Stimulated activated CD8-positive, alpha-beta memory T cell treated with anti-CD3 and anti-CD28 coated beads, Interleukin-15, amount 100 ng/mL, for 48 hours (primary cell): Measurements from ENCODE around the gene PAX5.
"Not testable (repeated sequence)": the region's sequence is repeated elsewhere in the genome, so short reads cannot be mapped to it uniquely, and the experiment has no call there.

Experiments
- DNase-seq, 2 donors: peaks; one replicate each; pipeline ENCODE4 v3.0.0-alpha.2; 2020; ENCODE audit warnings: low read depth in 2 of 2

Gene PAX5

DNA sequence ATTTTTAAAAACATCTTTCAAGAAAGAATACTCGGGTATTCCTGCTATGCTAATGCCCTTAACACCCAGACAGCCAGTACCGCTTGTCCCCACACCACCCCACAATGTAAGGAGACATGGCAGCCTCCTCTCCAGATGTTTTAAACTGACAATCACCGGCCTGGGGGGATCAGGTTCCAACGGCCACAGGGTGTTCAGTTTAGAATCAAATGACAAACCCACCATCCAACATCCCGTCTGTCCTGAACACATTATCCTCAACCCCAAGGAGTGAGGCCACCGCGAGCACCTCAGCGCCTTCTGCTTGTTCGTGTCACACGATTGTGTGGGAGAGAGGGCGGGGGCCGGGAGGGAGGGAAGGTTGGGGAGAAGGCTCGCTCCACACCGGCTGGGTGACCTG lies 152.8 kb downstream of the PAX5 start:
- DNase-seq = no peak

DNA sequence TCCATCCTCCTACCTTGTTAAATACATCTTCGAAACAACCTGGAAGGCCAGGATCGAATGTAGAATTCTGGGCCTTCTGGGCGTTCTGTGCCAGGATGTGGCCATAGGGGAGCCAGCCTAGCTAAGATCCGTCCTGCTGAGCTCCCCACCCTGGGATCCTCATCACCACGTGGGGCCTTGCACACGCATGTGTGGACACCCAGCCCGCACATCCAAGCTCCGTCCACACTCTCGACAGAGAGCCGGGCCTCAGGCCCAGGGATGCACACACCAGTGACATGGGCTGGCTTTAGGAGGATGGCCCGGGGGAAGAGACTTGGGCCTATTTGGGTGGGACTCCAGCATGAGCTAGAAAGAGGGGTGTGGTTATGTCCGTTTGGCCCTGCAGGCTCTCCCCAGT lies 154.0 kb downstream of the PAX5 start:
- DNase-seq = no peak

DNA sequence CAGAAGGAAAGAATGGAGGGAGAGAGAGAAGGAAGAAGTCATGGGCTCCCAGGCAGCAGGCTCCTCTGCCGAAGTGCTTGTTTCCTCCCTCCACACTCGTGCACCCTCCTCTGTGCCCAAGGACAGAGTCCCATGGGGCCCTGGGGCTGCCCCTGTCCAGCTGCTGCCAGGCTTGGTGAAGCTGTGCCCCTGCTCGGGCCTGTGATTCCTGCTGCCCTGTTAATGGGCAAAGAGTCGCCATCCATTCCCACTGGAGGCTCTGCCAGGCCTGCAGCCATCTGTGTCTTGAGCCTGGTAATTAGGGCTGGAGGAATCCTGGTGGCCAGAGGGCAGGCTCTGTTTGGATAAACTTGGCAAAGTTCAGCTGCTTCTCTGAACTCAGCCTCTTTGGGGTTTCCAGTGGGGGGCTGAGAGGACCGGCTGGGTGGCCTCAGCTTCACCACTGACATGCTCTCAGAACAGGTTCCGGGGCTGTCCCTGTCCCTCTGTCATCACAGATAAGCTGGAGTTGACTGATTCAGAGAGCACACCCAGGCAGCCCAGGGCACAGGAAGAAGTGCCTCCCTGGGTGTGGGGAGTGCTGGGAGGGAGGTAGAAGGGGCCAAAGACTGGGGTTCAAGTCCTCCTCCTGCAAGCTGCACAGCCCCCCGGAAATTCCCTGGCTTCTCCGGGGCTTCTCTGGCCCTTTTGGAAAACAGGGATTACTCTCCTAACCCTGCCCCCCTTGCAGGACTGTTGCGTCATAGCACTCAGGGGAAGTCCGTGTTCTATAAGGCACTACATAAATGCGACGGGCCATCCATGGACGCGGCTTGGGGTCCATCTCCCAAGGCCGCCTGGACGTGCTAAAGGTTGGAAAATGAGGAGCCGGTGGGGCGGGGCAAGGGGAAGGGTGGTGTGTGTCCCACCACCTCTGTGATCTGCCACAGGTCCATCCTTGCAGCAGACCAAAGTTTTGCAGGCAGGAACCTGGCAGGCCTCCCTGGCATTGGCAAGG lies 154.8 kb downstream of the PAX5 start:
- DNase-seq = peak in 1 of 2 donors; percentile 30

DNA sequence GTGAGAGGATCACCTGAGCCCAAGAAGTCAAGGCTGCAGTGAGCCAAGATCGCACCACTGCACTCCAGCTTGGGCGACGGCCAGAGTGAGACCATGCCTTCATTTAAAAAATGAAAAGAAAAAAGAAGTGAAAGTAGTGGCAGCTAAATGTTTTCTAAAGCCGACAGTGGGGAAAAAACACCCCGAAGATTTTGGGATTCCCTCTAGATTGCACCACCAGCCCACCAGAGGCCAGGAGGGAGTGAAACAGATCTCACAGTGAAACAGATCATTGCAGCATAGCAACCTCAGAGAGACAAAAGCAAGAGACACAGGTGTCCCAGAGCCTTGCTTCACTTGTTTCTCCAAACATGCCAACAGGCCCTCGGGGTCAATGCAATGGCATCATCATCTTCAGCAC lies 156.8 kb downstream of the PAX5 start:
- DNase-seq = no peak

DNA sequence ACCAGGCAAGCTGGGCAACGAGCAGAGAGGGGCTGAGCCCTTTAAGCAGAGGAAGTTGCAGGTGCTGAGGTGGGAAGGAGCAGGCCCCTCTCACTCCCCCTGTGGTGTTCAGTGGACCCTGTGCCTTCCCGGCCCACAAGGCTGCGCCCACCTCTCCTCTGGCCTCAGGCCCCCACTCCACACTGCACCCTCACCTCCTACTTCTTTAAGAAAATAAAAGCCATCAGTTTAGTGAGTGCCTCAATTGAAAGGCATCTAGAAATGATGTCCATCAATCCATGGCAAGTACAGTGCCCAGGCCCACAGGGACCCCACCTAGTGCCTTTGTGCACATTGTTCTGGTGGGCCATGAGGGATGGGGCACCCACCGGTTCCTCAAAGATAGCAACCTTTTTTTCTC lies 158.0 kb downstream of the PAX5 start:
- DNase-seq = no peak

DNA sequence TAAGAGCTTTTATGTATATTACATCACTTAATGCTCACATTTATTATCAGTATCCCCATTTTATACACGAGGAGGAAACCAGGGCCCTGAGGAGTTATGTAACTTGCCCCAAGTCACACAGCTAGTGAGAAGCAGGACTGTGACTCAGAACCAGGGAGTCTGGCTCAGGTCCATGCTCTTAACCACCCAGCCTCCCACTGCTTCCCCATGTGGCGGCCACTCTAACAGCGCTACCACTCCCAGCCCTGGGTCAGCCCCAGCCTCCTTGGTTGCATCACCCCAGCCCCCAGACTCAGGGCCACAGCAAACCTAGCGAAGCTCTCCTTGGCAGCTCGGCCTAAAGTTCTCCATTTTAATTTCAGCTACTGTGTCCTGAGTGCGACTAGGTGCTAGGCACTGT lies 159.1 kb downstream of the PAX5 start:
- DNase-seq = no peak

DNA sequence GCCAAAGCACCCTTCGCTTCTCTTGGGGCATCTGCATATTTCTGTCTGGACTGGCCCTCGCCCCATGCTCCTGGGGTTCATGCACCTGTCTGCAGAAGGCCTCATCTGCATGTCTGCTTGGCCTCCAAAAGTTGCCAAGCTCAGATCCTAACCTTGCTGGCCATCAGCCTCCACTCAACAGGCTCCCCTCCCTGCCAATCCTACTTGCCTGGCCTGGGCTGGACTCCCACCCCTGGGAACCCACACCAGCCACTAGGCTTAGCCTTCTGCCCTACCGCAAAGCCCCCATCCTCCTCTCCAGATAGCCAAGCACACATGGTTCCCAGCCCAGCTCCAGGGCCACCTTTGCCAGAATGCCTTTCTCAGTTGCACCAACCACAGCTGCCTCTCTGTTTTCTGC lies 159.8 kb downstream of the PAX5 start:
- DNase-seq = no peak

DNA sequence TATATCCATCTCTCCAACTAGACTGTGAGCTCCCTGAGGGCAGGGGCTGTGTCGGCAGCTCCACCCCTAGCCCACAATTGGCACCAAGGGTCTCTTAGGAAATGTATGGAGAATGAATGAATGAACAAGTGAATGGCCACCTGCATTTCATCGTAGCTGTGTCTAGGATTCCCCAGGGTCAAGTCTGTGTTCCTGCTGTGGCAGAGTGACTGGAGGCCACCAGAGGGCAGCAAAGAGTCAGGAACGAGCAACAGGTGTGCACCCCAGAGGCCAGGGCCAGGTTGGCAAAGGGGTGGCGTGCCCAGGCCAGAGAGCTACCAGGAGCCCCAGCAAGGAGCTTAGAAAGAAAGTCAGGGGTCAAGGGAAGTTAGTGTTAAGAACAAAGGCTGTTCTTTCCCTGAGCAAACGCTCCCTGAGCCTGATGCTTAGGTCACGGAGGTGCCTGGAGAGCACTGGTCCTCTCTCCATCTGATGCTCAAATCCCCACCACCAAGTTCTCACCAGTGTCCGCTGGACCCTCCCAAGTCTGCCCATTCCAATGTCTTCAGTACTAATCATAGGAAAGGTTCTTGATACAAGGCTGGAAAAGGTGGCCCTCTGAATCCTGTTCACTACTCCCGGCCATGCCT lies 160.7 kb downstream of the PAX5 start:
- DNase-seq = peak; percentile 39 to 44

DNA sequence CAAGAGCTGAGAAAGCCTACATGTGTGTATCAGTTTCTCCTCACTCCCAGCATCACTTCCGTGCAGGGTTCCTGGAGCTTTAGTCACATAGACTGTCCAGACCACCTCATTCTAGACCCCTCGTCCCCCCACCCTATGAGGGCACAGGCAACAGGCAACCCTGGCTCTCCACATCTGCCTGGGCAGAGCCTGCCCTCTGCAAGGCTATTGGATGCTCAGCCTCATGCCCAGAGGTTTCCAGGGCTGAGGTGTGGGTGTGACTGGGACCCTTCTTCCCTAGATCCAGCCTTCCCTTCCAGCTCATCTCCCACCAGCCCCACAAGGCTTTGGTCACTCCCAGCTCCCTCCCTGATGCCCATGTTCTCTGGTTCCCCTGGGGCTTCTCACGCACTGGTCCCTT lies 161.4 kb downstream of the PAX5 start:
- no peak for DNase-seq

DNA sequence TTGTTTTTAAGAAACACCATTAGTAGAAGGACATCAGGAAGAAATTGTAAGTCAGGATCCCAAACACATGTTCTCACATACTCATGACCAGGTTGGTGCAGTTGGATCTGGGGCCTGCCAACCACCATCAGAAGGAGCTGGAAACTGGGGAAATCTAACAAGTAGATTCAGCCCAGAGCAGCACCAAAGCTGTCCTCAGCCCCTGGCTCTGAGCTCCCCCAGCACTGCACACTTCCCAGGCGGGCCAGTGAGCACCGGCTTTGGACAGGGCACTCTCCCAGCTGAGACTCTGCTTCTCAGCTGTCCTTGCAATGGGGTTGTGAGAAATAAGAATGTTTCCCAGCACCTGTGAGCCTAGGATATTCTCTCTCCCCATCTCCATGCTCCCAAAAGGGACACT lies 162.5 kb downstream of the PAX5 start:
- no peak for DNase-seq

DNA sequence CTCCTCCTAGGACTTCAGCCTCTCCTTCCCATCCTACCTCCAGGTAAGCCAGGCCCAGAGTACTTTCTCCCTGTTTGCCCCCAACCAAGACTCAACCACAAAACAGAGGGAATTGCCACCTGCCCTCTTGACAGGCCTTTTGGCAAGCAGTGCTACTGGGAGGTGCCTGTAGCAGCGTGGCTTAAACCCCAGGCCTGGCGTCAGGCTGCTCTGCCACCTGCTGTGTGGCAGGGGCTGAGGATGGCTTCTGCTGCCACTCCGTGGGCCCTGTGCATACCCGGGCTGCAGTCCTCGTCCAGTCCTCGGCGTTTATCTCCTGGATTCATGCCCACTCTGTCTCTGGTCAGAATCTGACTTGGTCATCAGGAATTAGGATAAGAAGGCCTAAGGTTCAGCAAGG lies 163.1 kb downstream of the PAX5 start:
- DNase-seq = no peak

DNA sequence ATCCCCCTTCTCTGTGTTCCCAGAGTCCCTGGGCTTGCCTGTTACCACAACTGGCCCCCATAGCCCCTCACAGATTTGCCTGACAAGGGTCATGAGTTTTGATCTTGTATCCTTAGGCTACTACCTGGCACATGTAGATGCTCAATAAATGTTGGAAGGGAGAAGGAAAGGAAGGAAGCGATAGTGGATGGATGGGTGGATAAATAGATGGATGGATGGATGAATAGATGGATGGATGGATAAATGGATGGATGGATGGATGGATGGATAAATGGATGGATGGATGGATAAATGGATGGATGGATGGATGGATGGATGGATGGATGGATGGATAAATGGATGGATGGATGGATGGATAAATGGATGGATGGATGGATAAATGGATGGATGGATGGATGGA lies 164.5 kb downstream of the PAX5 start:
- DNase-seq = not testable (repeated sequence)

DNA sequence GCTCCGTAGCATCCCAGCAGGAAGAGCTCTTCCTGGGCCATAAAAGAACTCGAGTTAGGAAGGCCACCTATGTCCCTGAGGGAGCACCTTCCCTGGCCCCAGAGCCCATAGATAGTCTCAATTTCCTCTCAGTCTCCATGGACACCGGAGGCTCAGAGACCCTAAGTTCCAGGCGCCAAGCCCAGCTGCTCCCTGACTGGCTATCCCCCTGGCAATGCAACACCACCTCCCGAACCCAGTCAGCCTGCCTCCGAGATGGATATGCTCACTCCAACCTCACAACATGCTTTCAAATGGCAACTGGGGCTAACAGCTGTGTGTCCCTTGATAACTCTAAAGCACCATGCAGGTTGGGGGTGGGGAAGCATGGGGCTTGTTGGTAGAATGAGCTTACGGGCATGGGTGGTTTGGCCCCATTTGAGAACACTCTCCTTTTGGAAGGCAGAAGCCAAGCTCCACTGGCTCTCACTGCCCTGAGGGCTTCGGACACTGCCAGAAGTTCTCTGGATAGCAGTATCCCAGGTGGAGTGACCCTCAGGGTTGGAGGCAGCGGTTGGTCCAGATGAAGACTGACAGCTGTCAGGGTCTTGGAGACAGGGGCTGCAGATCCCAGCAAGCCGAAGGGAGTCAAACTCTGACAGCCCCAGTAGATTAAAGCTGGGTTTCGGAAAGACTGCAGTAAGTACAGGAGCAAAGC lies 165.3 kb downstream of the PAX5 start:
- no peak for DNase-seq

DNA sequence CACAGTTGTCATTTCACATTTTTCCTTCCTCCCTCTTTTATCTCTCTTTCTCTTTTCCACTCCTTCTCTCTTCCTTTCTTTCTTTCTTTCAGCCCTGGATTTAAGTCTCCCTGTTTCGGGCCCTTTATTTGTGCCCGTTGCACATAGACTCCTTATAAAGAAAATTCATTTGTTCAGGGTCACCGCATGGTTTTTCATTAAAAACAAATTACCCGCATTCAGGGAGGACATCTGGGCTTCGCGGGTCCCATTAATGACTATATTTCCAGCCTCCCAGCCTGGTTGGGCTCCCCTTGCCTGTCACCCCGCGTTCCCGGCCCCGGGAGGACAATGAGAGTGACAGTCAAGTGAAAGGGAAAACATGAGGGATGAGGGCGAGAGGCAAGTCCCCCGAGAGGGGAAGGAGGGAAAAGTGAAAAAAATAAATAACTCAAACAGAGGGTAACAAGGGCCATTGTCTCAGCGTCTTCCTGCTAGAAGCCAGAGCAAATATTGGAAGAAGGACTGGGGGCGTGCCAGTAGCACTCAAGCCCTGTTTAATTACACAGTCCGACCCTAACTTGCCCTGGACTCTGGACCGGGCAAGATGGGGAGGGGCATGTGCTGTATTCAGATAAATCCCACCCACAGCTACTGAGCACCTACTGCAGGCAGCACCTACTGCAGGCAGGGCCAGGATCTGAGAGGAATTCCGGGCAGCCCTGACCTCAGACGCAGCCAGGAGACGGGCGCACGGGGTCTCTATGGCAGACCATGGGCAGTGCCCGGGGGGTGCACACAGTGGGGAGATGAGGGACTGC lies 166.2 kb downstream of the PAX5 start:
- DNase-seq = no peak

DNA sequence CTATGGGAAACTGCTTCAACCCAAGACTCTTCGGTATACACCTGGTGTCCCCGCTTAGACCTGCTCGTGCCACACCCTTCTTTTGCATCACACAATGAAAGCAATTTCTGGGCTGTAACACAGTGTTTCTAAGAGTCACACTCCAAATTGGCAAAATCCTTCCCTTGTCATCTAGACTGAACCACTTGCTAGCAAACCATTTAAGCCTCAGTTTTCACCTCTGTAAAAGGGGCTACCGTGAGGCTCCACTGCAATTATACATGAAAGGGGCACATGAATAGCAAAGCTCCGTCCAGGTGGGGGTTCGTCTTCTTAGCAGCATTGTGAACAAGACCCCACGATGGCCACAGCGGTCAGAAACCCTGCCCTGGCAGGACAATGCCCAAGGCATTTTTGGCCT lies 166.8 kb downstream of the PAX5 start:
- DNase-seq = no peak

DNA sequence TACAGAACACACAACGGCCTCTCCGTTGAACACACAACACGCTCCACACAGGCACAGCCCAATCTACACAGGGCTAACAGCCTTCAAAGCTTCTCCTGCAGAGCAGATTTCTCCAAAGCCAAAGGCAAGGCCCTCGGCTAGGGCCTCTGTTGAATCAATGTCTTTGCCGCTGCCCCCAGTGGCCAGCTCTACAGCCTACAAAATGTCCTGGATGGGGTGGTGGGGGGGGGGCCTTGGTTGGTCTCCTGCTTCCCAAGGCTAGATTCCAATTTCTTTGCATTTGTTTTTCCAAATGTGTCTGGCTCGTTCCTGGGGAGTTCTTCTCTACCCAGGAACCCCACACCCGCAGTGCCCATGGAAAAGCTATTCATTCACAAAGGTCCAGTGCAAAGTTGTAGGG lies 167.2 kb downstream of the PAX5 start:
- no peak for DNase-seq

DNA sequence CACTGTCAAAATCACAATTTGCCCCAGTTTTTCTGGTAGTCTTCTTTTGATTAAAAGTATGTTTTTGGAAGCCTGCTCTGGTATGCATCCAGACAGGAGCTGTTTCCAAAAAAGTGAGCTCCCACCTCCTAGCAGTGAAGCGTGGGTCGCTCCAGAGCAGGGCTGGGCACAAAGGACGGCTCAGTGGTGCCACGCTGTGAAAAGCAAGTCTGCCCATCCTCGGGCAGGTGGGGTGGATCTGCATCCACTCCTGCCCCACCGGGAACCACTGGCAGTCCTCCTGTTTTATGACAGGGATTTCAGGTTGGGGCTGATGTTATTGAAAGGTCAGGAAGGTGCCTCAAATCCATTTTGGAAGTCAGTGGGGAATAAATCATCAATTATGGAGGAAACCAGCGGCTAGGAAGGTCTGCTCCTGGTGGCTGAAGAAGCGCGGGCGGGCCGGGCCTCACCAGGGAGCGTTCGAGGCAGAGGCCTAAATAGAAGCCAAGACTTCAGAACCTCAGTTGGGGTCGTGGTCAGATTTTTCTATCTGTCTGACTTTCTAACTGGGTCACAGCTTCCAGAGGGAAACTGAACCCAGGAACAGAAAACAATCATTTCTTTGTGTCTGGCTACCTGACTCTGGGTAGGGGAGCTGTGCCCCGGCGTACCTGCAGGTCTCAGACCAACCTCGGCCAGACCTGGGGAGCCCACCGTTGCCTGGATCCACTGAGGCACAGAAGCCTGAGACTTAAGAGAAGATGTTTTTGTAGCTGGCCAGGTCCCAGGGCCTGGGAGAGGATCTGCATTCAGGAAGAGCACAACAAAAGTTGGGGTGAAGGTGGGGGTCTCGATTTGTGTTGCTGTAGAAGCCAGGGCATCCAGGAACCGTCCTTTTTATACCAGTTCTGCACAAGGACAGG lies 168.1 kb downstream of the PAX5 start:
- DNase-seq = no peak

DNA sequence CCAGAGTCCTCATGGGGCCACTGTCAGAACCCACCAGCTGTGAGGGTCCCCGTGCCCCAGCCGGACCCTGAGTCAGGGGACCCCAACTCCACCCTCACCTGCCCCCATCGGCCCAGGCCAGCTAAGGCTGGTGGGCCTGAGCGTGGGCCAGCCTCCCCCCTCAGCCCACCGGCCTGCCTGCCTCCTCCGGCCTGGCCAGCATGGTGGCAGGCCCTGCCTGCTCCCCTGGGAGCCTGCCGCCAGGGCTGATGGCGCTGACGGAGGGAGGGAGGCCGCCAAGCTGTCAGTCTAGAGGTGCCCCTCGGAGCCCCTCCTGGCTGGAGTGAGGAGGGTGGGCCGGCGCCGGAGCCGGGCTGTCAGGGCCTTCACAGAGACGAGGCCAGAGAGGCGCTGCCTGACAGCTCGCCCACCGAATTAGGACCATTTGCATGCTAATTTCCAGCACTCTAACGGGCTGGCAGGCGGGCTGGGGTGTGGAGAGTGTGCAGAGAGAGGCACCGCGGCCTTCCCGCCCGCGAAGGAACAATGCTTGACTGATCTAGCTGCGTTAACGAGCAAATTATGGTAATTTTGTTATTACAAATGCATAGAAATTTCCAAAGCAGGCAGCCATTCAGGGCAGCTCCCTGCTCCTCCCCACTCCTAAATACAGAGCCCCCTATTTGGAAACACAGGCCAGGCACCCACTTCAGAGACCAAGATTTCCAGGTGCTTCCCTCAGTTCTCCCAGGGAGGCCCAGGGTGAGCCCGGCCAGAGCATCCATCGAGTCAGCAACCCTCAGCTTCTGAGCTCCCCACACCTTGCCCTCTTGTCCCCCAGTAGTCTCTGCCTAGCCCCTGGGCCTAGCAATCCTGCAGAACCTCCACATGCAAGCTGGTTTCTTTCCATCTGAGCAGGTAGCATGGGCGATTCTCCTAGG lies 169.3 kb downstream of the PAX5 start:
- DNase-seq = no peak
